Kidney tubule cell (primary cell): Measurements from ENCODE around the gene FAM53A.

Experiments used
- DNase-seq: peaks from one replicate; pipeline ENCODE4 v3.0.0-alpha.2; 2018; ENCODE audit warnings: low spot score

The FAM53A gene

GRCh38 chr4:1683736-1684505 lies at the start of gene FAM53A:
FAM53A (minus strand) TSS chr4:1684313; CDS start chr4:1668741, 15,572 bp downstream.
- peak; percentile 89 for DNase-seq

- no peak for DNase-seq
Observed at GRCh38 chr4:1732911-1733310, 48.8 kb upstream of the FAM53A start.

GRCh38 chr4:1731180-1731579 lies 47.1 kb upstream of the FAM53A start:
- DNase-seq = peak; percentile 90

DNA sequence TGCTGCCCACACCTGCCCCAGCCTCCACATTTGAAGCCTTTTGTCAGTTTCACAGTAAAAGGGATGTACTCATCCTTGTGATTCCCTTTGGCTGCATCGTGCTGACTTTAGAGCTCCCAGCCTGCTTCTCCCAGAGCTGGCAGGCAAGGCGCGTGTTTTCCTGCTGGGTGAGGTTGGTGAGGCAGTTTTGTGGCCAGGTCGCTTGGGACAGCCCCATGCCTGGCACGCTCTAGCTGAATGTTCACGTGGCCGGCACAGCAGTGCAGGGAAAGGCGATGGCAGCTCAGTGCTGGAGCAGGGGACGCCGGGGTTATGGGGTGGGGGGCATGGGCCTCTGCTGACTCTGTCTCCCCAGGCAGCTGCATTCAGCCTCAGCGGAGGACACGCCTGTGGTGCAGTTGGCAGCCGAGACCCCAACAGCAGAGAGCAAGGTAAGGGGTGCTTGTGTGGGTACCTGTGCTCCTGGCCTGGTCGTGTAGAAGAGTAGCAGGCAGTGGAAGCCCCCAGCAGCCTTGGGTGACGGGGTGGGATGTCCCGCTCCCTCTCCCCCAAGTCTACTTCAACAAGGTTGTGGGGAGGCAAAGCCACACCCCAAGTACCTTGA lies 46.5 kb upstream of the FAM53A start:
- DNase-seq = no peak

- DNase-seq = no peak
Observed at GRCh38 chr4:1728061-1728980, 44.2 kb upstream of the FAM53A start.

DNA sequence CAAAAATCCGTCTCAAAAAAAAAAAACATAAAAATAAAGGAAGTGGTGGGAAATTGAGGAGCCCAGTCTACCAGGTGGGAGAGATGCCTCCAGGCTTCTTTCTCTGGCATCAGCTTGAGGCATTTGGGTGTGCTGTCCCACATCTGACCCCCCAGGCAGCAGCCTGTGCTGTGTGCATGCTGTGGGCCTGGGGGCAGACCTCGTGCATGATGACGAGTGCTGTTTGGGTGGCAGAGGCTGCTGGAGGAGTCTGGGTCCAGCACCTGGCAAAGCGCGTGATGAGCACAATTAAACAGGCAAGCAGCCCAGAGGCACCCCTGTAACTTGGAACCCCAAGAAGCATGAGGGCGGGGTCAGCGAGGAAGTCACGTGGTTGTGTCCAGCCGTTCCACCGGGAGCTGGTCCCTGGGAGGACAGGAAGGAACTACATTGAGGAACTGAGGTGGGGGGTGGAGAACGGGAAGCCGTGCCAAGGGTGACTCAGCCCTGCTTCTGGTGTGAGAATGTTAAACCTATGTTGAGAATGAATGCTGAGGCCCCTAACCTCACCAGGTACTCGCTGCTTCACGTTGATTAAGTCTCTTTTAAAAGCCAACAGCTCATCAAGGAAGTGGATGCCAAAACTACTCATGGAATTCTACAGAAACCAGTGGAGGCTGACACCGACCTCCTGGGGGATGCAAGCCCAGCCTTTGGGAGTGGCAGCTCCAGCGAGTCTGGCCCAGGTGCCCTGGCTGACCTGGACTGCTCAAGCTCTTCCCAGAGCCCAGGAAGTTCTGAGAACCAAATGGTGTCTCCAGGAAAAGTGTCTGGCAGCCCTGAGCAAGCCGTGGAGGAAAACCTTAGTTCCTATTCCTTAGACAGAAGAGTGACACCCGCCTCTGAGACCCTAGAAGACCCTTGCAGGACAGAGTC lies 43.3 kb upstream of the FAM53A start:
- peak; percentile 99 for DNase-seq

DNA sequence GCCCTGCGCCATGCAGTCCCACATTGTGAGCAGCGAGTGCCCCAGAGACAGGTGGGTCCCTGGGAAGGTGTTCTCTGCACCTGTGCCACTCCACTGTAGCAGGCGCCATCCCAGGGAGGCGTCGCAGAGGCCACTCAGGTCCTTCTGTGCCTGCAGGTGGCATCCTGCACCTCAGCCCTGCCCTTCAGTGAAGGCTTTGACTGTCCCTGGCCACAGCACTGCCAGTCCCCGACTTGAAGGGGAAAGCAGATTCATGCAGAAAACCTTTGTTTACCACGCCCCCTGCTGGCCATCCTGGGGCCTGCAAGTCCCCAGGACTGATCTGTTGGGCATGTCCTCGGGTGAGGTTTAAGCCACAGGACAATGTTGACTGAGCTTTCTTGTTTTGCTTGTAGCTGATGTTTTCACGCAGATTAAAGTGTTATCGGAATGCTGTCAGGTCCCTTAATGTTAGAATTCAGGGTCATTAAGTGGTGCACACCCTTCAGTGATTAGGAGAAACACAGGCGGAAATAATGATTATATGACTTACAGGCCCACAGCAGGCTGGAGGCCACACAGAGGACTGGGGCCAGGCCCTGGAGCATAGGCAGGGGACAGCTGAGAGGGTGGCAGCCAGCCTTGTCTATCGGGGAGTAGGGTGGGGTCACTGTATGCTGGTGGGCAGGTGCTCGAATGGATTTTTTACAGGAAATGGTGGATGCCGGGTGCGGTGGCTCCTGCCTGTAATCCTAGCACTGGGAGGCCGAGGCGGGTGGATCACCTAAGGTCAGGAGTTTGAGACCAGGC lies 42.2 kb upstream of the FAM53A start:
- peak; percentile 90 for DNase-seq

DNA sequence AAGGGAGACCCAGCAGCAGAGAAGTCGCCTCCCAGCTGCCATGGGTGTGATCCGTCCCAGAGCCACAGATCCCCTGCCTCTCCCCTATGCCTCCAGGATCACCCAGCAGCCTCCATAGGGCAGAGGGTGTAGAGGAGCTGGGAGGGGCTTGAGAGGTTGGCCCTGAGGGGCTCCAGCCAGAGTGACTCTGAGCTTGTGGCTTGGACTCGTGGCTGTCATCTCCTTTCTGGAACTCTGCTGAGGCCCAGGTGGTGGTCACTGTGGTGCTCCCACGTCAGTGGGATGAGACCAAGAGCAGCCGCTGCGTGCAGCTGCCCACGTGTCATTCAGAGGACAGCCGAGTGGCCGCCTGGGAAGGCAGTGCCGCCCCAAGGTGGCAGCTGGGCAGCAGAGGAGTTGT lies 41.4 kb upstream of the FAM53A start:
- DNase-seq = no peak

GRCh38 chr4:1723131-1723801 lies 39.2 kb upstream of the FAM53A start:
- no peak for DNase-seq

- no peak for DNase-seq
Observed at GRCh38 chr4:1722551-1723118, 38.5 kb upstream of the FAM53A start.

GRCh38 chr4:1721666-1722550 lies 37.8 kb upstream of the FAM53A start:
- DNase-seq = no peak

DNA sequence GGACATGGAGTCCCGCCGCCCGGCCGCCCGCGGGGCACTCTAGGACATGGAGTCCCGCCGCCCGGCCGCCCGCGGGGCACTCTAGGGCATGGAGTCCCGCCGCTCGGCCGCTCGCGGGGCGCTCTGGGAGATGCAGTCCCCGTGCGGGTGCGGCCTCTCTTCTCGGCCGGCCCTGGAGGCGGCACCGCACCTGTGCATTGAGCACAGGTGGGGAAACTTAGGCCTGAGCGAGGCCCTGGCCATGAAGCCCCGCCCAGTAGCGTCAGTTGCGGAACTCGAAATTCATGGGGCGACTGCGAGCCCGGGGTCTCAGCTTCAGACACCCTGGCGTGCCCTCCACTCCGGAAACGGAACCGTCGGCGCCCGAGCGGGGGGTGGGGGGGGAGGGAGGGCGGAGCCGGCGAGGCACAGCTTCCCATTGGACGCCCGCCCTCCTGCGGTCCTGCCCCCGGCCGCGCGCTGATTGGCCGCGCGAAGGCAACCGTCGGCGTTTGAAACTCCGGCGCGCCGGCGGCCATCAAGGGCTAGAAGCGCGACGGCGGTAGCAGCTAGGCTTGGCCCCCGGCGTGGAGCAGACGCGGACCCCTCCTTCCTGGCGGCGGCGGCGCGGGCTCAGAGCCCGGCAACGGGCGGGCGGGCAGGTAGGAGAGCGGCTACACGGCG lies 37.0 kb upstream of the FAM53A start, which contains the start of the genes TACC3 and TMEM129:
Gene TACC3, plus strand, starts transcription at position 519 of the 663 bp plus-strand sequence. CDS start 1,901 bp downstream, outside the sequence.
Gene TMEM129, minus strand, starts transcription at position 321 of the 663 bp plus-strand sequence. CDS start 486 bp downstream, outside the sequence.
- DNase-seq = peak; percentile 98

GRCh38 chr4:1720163-1720983 lies 36.3 kb upstream of the FAM53A start:
- DNase-seq = peak; percentile 50

DNA sequence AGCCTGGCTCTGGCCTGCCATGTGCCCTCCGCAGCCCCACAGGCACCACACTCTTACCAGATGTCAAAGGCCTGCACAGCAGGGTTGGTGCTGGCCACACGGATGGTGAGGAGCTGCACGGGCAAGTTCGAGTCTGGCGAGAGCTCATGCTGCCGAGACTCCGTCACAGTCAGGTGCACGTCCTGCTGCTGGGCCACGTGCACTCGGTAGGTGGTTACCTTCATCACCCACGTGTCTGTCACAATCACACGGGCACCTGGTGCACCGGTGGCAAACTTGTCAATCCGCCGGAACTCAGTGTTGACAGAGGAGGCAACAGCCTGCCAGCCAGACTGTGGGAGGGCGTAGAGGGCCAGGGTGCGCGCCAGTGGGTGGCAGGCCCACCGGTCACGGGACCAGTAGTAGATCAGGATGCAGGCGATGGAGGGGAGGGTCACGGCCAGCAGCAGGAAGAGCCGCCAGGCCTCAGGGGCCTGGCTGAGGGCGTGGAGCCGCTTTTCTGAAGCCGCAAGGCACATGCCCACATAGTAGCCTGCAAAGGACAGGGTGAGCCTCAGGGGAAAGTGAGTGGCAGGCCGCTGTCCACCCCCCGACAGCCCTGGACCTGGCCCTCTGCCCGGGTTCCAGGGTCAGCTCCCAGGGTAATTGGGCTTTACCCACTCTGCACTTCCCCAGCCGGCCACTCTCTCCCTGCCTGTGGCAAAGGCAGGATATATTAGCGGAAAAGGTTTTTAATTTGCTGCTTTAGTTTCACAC lies 34.2 kb upstream of the FAM53A start:
- no peak for DNase-seq

DNA sequence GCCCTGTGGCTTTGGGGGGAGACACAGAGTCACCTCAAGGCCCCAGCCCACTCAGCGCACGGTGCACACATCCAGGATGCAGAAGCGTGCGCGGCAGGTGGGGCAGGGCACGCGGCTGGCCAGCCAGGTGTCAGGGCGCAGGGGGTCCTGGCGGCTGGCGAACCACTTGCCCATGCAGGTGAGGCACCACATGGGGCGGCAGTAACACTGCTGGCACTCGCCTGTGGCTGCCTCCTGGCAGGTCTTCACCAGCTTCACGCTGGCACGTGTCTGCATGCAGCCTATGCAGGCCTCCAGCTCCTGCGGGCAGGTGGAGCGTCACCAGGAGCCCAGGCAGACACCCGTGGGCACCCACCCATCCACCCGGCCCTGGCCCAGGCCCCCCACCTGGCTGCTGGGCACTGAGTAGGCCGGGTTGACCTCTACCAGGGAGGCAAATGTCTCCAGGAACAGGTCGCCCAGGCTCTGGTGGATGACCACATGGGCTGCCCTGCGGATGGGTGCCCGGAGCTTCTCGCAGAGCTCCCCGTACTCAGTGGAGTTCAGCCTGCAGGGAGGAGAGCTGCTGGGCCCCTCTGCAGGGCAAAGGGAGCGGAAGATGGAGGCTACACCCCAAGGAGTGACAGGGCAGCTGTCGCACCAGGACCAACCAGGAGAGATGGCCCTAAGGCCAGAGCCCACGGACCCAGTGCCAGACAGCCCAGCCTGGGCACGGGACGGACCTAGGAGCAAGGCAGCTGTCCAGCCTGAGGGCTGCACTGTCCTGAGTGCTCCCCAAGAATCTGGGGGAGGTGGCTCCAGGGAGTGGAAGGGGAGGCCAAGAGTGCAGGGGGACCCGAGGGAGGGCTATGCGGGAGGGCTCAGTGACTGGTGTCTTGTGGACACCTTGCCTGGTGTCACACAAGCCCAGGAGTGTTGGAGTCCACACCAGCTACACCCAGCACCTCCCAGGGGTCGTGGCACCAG lies 33.3 kb upstream of the FAM53A start:
- DNase-seq = no peak
